K562 (cell line): ENCODE data around the gene SEZ6L. TPM values are rescaled to one million over a fixed set of nuclear protein-coding genes. Genes with fewer than 3 reads are reported as not detected.

ENCODE experiments used
- ATAC-seq: fragments of 200-7000 bp; cut with Tn5 transposase; 3 replicates; pipeline ENCODE4 v1.9.1; 2020; ENCODE audit warnings: moderate library complexity
- BruUV-seq: library from RNA; stranded (reverse); fragments of 400-500 nt; replicated peaks from 2 replicates; lab custom pipeline; 2021; lab: Mats Ljungman, UMichigan
- CTCF ChIA-PET: fragments of 300-600 bp; formaldehyde crosslinking; extraction: SDS; loops from one replicate; lab custom pipeline; 2021; ENCODE audit warnings: low intra/inter-chr PET ratio; lab: Yijun Ruan, JAX
- POLR2A ChIA-PET: fragments of 300-600, 350-650 bp; sonication (Branson Sonifier 250); formaldehyde crosslinking; extraction: SDS; loops from one replicate; lab custom pipeline; 2021; ENCODE audit warnings: antibody characterized with exemption, inconsistent platforms; lab: Yijun Ruan, JAX
- DNase-seq, 4 experiments: peaks; one replicate each; pipeline versions ENCODE4 v3.0.0 to v3.0.0-alpha.2; 2011 to 2018; ENCODE audit warnings: low spot score in 3 of 4, mixed read lengths in 3 of 4; ENCODE audit errors: extremely low read depth in 1 of 4
- FAIRE-seq: peaks from 2 replicates; lab custom pipeline; 2011; peaks lifted over from hg19 to GRCh38; lab: Jason Lieb, UNC
- H2AFZ ChIP-seq: 2 replicates; pipeline ENCODE4 v1.6.0; 2011; ENCODE audit warnings: low read depth, low read length, control low read depth, inconsistent platforms
- H3K27ac ChIP-seq: fragments of 200-600 bp; 3 replicates; pipeline ENCODE4 v1.8.0; 2011; ENCODE audit warnings: low read depth, mild to moderate bottlenecking, control low read depth, inconsistent platforms, low read length, moderate library complexity, mixed read lengths; ENCODE audit errors: extremely low read depth
- H3K27me3 ChIP-seq, 2 experiments: fragments of 300-600 bp in 1 of 2; 2 replicates in 1 of 2; 3 replicates in 1 of 2; pipeline versions ENCODE4 v1.6.0 to v1.8.0; 2011; ENCODE audit warnings: inconsistent platforms in 2 of 2, low read length in 2 of 2, mild to moderate bottlenecking in 1 of 2, mixed read lengths in 1 of 2, moderate library complexity in 1 of 2; ENCODE audit not compliant: control insufficient read depth in 2 of 2, insufficient read depth in 2 of 2
- H3K36me3 ChIP-seq: fragments of 300-600 bp; 3 replicates; pipeline ENCODE4 v1.8.0; 2011; ENCODE audit warnings: mild to moderate bottlenecking, low read length, inconsistent platforms; ENCODE audit not compliant: control insufficient read depth, insufficient read depth
- H3K4me1 ChIP-seq, 2 experiments: fragments of 200-600 bp in 1 of 2; replicated peaks in 1 of 2; 2 replicates in 1 of 2; 3 replicates in 1 of 2; pipeline versions ENCODE4 v1.5.1 to v1.8.0; 2011; ENCODE audit warnings: inconsistent platforms in 2 of 2, low read length in 2 of 2, mild to moderate bottlenecking in 1 of 2, mixed read lengths in 1 of 2, moderate library complexity in 1 of 2; ENCODE audit not compliant: control insufficient read depth in 2 of 2, insufficient read depth in 2 of 2
- H3K4me2 ChIP-seq: 2 replicates; pipeline ENCODE4 v1.6.1; 2011; ENCODE audit warnings: low read length, control low read depth, inconsistent platforms, mixed read lengths; ENCODE audit not compliant: insufficient read depth
- H3K4me3 ChIP-seq: fragments of 200-600 bp; sonication (generic), shearing (Covaris generic); 2 replicates; pipeline ENCODE4 v1.5.1; 2016; ENCODE audit warnings: control low read depth, inconsistent platforms
- H3K79me2 ChIP-seq: fragments of 200-600 bp; 3 replicates; pipeline ENCODE4 v1.8.0; 2011; ENCODE audit warnings: low read length, inconsistent platforms; ENCODE audit not compliant: control insufficient read depth, insufficient read depth
- H3K9ac ChIP-seq, 2 experiments: 2 replicates each; pipeline versions ENCODE4 v1.6.0 to v1.6.1; 2011; ENCODE audit warnings: low read depth in 2 of 2, low read length in 2 of 2, control low read depth in 1 of 2, inconsistent platforms in 1 of 2, mild to moderate bottlenecking in 1 of 2, mixed read lengths in 1 of 2; ENCODE audit not compliant: insufficient read depth in 1 of 2
- H3K9me1 ChIP-seq: one replicate; pipeline ENCODE4 v1.6.0; 2011; ENCODE audit warnings: inconsistent platforms, mild to moderate bottlenecking, low read length, moderate library complexity; ENCODE audit not compliant: control insufficient read depth, insufficient read depth
- H3K9me3 ChIP-seq: replicated peaks from 2 replicates; pipeline ENCODE4 v1.5.1; 2011; ENCODE audit warnings: low read depth, low read length, inconsistent platforms; ENCODE audit not compliant: control insufficient read depth, insufficient read depth
- H4K20me1 ChIP-seq: replicated peaks from 2 replicates; pipeline ENCODE4 v1.6.1; 2011; ENCODE audit warnings: low read length, inconsistent platforms, mixed read lengths; ENCODE audit not compliant: control insufficient read depth, insufficient read depth
- HNRNPH1 ChIP-seq: fragments of 200-400 bp; formaldehyde crosslinking; optimal IDR thresholded peaks from 2 replicates; pipeline ENCODE3; 2017; ENCODE audit warnings: low read depth, mild to moderate bottlenecking, low read length, moderate library complexity
- NBN ChIP-seq: fragments of 450-650 bp; IDR thresholded peaks from 2 replicates; pipeline ENCODE4 v1.6.1; 2016; ENCODE audit warnings: low read depth, mild to moderate bottlenecking
- NFRKB ChIP-seq: fragments of 450-650 bp; IDR thresholded peaks from 2 replicates; pipeline ENCODE4 v1.6.1; 2016; ENCODE audit warnings: low read depth
- NR2C2 ChIP-seq, 2 experiments: fragments of 200-800 bp in 1 of 2; sonication (Bioruptor generic) in 1 of 2; sonication (generic) in 1 of 2; formaldehyde crosslinking in 1 of 2; IDR thresholded peaks; 2 replicates each; pipeline versions ENCODE4 v1.6.1 to v1.8.0; 2016 to 2022; ENCODE audit warnings: mild to moderate bottlenecking in 1 of 2, missing compliant biosample characterization in 1 of 2, missing genetic modification characterization in 1 of 2, missing genetic modification reagents in 1 of 2
- RBM34 ChIP-seq: fragments of 200-400 bp; formaldehyde crosslinking; IDR thresholded peaks from 2 replicates; pipeline ENCODE4 v1.6.1; 2018; ENCODE audit warnings: low read length, borderline replicate concordance; ENCODE audit not compliant: insufficient read depth
- SNIP1 ChIP-seq: fragments of 450-650 bp; IDR thresholded peaks from 2 replicates; pipeline ENCODE4 v1.7.1; 2017; ENCODE audit warnings: low read depth, mild to moderate bottlenecking
- ZNF140 ChIP-seq: fragments of 250-450 bp; sonication (Bioruptor Pico); IDR thresholded peaks from 2 replicates; pipeline ENCODE4 v1.8.0; 2021; ENCODE audit warnings: moderate library complexity, mild to moderate bottlenecking, inconsistent platforms
- ZNF224 ChIP-seq: sonication (generic); formaldehyde crosslinking; IDR thresholded peaks from 2 replicates; pipeline ENCODE4 v1.8.0; 2022; ENCODE audit warnings: mild to moderate bottlenecking, missing genetic modification reagents
- ZNF23 ChIP-seq: fragments of 250-450 bp; sonication (Bioruptor Pico); IDR thresholded peaks from 2 replicates; pipeline ENCODE4 v1.4.0; 2020; ENCODE audit warnings: mild to moderate bottlenecking
- ZNF347 ChIP-seq: fragments of 450-650 bp; formaldehyde crosslinking; IDR thresholded peaks from 2 replicates; pipeline ENCODE4 v1.4.0; 2020; ENCODE audit warnings: low read depth, mild to moderate bottlenecking, moderate library complexity
- WGBS: fragments of 100-300 bp; shearing (Covaris generic); methylation state at CpG from one replicate; pipeline ENCODE4 v1.1.6; 2016; ENCODE audit warnings: low coverage, mixed read lengths; ENCODE audit not compliant: insufficient coverage; ENCODE audit errors: missing lambda C conversion rate; 5-methylcytosine and 5-hydroxymethylcytosine counted together
- in situ Hi-C: fragments of 300-500 bp; cut with MboI; formaldehyde crosslinking; loops from 4 replicates; pipeline ENCODE4 v1.15.0; 2018; ENCODE audit warnings: inconsistent platforms, mixed read lengths
- intact Hi-C: fragments of 100-400 bp; cut with micrococcal nuclease; formaldehyde crosslinking; loops from 2 replicates; pipeline ENCODE4 v1.14.2; 2022
- polyA plus RNA-seq, 8 experiments: library from polyadenylated mRNA; depleted of rRNA in 4 of 8; stranded (reverse) in 5 of 8; unstranded in 3 of 8; fragments of >200 nt; fragmentation: Nextera tagmentation in 2 of 8; fragmentation: Illumina TruSeq in 1 of 8; extraction: Ambion mirVana in 2 of 8; extraction: Trizol in 1 of 8; gene quantifications; 2 replicates each; pipeline versions ENCODE4 v1.2.1 to v1.2.3, GENCODE V29; 2011 to 2014; ENCODE audit warnings: inconsistent platforms in 1 of 8, missing spikeins in 1 of 8
- total RNA-seq, 7 experiments: library from RNA; depleted of rRNA in 6 of 7; stranded (reverse); fragments of >200 nt in 6 of 7; fragmentation: Illumina TruSeq in 2 of 7; extraction: Trizol in 2 of 7; gene quantifications; 2 replicates each; pipeline versions ENCODE4 v1.2.1 to v1.2.3, GENCODE V29; 2011 to 2021; ENCODE audit warnings: low replicate concordance in 1 of 7
- TF ChIP-seq, protein P1 (sequence below), 2 experiments: fragments of 250-450 bp in 1 of 2; fragments of 450-650 bp in 1 of 2; sonication (Bioruptor Pico) in 1 of 2; IDR thresholded peaks; 2 replicates each; pipeline versions ENCODE4 v1.6.1 to v1.8.0; 2016 to 2021; ENCODE audit warnings: mild to moderate bottlenecking in 2 of 2, moderate library complexity in 2 of 2, missing compliant biosample characterization in 1 of 2, missing genetic modification characterization in 1 of 2
- TF ChIP-seq, protein P2 (sequence below): fragments of 450-650 bp; IDR thresholded peaks from 2 replicates; pipeline ENCODE4 v1.6.1; 2014; ENCODE audit warnings: low read depth, mild to moderate bottlenecking, moderate library complexity, borderline replicate concordance
- TF ChIP-seq, protein P3 (sequence below), 2 experiments: fragments of 450-650 bp; conservative IDR thresholded peaks; 2 replicates each; pipeline ENCODE4 v1.6.1; 2017; ENCODE audit warnings: mild to moderate bottlenecking in 2 of 2, moderate library complexity in 2 of 2

Gene SEZ6L
- total and polyA plus RNA-seq, 9 of the 15 experiments (the other 6 are each of a cell fraction or from before 2014, with no cell fraction given) = not detected

DNA sequence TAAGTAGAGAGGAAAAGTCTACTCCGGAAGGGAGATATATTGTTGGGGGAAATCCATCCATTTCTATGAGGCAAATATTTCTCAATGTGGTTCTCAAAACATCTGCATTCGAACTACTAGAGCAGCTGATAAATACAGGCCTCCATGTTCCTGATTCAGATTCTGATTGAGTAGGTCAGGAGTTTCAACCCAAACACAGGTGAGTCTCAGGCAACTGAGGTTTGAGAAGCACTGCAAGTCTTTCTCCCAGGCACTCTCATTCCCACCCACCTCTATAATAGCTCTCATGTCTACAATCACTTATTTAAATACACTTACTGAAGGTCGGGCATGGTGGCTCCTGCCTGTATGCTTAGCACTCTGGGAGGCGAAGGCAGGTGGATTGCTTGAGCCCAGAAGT, 245.1 kb downstream of the SEZ6L start (continued):
- TF ChIP-seq NR2C2 (CRISPR knock-in tag; IDR thresholded peaks at IDR 0.05) (no peak), NR2C2 (tag; IDR thresholded peaks at IDR 0.05) (no peak)

DNA sequence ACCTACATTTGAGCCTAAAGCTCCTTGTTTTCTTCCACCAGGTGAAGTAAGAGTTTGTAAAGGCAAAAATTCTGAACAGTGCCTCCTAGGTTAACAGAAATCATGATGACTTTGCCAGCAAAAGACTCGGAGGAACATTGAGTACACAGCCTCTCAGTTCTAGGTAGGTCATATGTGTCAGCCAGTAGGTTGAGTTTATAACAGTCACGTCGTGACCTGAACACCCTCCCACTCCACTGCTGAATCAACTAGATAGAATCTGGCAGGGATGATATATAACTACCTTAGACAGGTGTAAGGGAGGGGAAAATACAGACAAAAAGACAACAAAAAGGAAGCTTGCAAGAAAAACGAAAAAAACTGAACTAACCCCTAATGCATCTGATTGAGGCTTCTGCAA, 247.0 kb downstream of the SEZ6L start:
- 0% methylated on average over 3 of the region's 4 CpGs for whole genome bisulfite sequencing
- no peak for FAIRE-seq
- BruUV-seq = no TSS peak
- TF ChIP-seq, protein P1, sequence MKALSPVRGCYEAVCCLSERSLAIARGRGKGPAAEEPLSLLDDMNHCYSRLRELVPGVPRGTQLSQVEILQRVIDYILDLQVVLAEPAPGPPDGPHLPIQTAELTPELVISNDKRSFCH (CRISPR knock-in tag; IDR thresholded peaks at IDR 0.05) = no peak
- TF ChIP-seq, protein P1 (tag; IDR thresholded peaks at IDR 0.05) = no peak
- TF ChIP-seq SNIP1 (no peak), HNRNPH1 (no peak), NBN (no peak), ZNF224 (no peak), ZNF140 (CRISPR knock-in tag) (no peak), RBM34 (no peak), ZNF23 (CRISPR knock-in tag) (no peak), ZNF347 (CRISPR knock-in tag) (no peak), NFRKB (no peak)
- TF ChIP-seq, protein P2, sequence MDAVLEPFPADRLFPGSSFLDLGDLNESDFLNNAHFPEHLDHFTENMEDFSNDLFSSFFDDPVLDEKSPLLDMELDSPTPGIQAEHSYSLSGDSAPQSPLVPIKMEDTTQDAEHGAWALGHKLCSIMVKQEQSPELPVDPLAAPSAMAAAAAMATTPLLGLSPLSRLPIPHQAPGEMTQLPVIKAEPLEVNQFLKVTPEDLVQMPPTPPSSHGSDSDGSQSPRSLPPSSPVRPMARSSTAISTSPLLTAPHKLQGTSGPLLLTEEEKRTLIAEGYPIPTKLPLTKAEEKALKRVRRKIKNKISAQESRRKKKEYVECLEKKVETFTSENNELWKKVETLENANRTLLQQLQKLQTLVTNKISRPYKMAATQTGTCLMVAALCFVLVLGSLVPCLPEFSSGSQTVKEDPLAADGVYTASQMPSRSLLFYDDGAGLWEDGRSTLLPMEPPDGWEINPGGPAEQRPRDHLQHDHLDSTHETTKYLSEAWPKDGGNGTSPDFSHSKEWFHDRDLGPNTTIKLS = no peak
- TF ChIP-seq, protein P3, sequence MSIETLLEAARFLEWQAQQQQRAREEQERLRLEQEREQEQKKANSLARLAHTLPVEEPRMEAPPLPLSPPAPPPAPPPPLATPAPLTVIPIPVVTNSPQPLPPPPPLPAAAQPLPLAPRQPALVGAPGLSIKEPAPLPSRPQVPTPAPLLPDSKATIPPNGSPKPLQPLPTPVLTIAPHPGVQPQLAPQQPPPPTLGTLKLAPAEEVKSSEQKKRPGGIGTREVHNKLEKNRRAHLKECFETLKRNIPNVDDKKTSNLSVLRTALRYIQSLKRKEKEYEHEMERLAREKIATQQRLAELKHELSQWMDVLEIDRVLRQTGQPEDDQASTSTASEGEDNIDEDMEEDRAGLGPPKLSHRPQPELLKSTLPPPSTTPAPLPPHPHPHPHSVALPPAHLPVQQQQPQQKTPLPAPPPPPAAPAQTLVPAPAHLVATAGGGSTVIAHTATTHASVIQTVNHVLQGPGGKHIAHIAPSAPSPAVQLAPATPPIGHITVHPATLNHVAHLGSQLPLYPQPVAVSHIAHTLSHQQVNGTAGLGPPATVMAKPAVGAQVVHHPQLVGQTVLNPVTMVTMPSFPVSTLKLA (conservative IDR thresholded peaks at IDR 0.05) = no peak

More for the DNA sequence above, 247.0 kb downstream of the SEZ6L start:
- 0 out of 5 replicates have a peak, but pooled peaks cover 2 to 4% of the 10 kb centered on the region in 2 experiments for H3K27me3 ChIP-seq
- H3K36me3 ChIP-seq = no peaks in the 10 kb centered on the region
- H2AFZ ChIP-seq = no peak overlapping the region
- H3K79me2 ChIP-seq = no peaks in the 10 kb centered on the region
- H3K9ac ChIP-seq = no peak overlapping the region
- no peaks in the 10 kb centered on the region for H3K9me1 ChIP-seq
- no peak overlapping the region for H3K27ac ChIP-seq
- ChIA-PET POLR2A (interaction anchor here (0.8 kb wide), 1 partner anchor 11 kb away, joined by 4 read pairs; no protein-coding TSS in a partner anchor), CTCF (no interaction called here)
- no peaks in the 10 kb centered on the region for H3K4me1 ChIP-seq
- no peak overlapping the region for H3K4me3 ChIP-seq
- no peaks in the 10 kb centered on the region for H4K20me1 ChIP-seq
- H3K4me2 ChIP-seq = no peak overlapping the region
- intact Hi-C loops (no loop called here), in situ Hi-C loops (no loop called here)
- DNase-seq = no peak
- H3K9me3 ChIP-seq = no peaks in the 10 kb centered on the region
- ATAC-seq = no peak
